T-helper 1 cell treated with Interleukin-12 subunit alpha and Interleukin-12 subunit beta and Interleukin-4 antibody, amounts not matched to agents 30 μg/mL and 1 μg/mL, for 36 hours (primary cell): ENCODE data around the gene IL19.

Source experiments
- H3K27ac Mint-ChIP-seq: one replicate; pipeline ENCODE4 v1.8.0; 2021; ENCODE audit warnings: mild to moderate bottlenecking, mixed read lengths
- H3K27me3 Mint-ChIP-seq: one replicate; pipeline ENCODE4 v1.8.0; 2021; ENCODE audit warnings: low read depth, mixed read lengths
- H3K36me3 Mint-ChIP-seq: one replicate; pipeline ENCODE4 v1.8.0; 2021; ENCODE audit warnings: low read depth, mixed read lengths
- H3K4me1 Mint-ChIP-seq: one replicate; pipeline ENCODE4 v1.8.0; 2021; ENCODE audit warnings: low read depth, mixed read lengths
- H3K4me3 Mint-ChIP-seq: one replicate; pipeline ENCODE4 v1.8.0; 2021; ENCODE audit warnings: mild to moderate bottlenecking, moderate library complexity, mixed read lengths
- H3K9me3 Mint-ChIP-seq: one replicate; pipeline ENCODE4 v1.8.0; 2021; ENCODE audit warnings: mixed read lengths

The IL19 gene, protein sequence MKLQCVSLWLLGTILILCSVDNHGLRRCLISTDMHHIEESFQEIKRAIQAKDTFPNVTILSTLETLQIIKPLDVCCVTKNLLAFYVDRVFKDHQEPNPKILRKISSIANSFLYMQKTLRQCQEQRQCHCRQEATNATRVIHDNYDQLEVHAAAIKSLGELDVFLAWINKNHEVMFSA

DNA sequence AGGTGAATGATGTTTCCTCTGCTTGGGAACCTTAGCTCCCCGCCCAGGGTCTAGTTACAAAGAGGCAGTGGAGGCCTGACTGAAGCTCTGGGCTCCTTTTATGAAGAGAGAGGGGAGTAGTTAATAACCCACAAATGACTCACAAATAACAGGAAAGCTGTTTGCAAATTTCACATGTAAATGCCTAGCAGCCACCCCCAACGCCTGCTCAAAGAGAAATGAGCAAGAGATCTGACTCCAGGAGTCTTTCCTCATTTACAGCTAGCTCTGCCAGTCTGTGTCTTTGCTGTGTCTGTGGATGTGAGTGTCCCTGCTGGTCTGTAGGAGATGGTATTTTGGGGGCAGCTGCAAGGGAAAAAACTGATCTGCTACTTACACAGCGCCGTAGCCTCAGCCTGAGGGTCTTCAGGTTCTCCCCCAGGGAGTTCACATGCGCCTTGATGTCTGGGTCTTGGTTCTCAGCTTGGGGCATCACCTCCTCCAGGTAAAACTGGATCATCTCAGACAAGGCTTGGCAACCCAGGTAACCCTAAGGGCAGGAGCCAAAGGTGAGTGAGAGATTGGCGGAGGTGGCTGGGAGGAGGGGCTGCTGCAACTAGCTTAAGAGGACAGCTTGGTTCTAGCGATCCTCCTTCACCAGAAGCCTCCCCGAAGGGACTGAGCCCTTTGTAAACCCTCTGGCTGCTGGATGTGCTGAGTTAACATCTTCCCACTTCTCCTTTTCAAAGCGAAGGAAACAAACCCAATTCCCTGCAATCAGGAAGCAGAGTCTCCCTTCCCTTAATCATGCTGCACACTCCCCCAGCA lies at the start of gene IL19:
IL19 (plus strand) TSS at position 243 of the 807 bp plus-strand sequence. CDS start 65,890 bp downstream, outside the sequence.
- Mint-ChIP-seq H3K9me3 (no peaks in the 10 kb centered on the region), H3K4me1 (peaks cover 65% of the 10 kb centered on the region), H3K36me3 (no peaks in the 10 kb centered on the region), H3K27ac (peak within 1 kb of the TSS; percentile 12), H3K27me3 (peaks cover 47% of the 10 kb centered on the region), H3K4me3 (no peak within 1 kb of the TSS)

DNA sequence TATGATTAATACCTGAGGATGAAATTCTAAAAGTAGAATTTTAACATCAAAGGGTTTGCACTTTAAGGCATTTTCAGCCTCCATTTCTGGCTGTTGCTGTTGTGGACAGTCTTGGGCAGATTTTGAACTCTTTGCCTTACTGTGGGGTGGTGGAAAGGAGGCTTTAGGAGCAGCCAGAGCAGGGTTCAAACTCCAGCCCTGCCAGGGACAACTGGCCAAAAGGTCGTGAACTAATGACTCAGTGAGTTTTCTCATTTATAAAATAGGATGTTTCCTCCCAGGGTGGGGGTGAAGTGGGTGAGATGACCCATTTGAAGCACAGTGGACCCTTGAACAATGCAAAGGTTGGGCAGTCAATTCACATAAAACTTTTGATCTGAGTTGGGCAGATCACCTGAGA lies 49.1 kb upstream of the IL19 start:
- H3K4me3 Mint-ChIP-seq, result no peak overlapping the region
- no peaks in the 10 kb centered on the region for H3K27me3 Mint-ChIP-seq
- peaks cover 50% of the 10 kb centered on the region for H3K4me1 Mint-ChIP-seq
- no peaks in the 10 kb centered on the region for H3K36me3 Mint-ChIP-seq
- no peaks in the 10 kb centered on the region for H3K9me3 Mint-ChIP-seq
- H3K27ac Mint-ChIP-seq, result no peak overlapping the region

DNA sequence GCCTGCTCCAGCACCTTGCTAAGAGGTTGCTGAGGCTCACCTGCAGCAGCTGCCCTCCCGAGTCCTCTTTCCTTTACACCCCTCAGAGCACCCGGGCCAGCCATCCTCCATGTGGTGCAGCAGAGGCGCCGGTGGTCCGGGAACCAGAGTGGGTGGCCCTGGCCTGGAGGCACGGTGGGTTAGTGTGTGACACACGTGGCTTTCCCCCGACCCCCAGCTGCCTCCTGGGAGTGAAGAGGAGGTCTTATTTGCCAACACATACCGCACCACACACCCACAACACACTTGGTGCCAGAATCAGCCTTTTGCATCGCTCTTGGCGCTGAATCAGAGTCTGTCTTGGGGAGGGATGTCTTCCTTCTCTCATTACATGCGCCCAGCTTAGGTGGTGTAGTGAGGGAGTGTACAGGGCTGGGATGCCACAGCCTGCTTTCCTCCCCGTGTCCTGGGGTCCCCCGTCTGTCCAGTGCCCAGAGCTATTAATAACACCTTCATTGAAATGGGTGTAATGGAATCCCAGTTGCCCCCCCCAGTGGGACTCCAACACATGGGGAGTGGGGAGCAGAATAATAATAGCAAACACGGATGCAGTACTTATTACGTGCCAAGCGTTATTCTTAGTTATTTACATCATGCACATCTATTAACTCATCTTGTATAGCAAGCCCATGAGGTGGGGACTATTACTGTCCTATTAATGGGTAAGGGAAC lies 47.7 kb upstream of the IL19 start:
- Mint-ChIP-seq H3K36me3 (no peaks in the 10 kb centered on the region), H3K4me3 (no peak overlapping the region), H3K9me3 (no peaks in the 10 kb centered on the region), H3K4me1 (peaks cover 45% of the 10 kb centered on the region), H3K27ac (no peak overlapping the region), H3K27me3 (no peaks in the 10 kb centered on the region)

DNA sequence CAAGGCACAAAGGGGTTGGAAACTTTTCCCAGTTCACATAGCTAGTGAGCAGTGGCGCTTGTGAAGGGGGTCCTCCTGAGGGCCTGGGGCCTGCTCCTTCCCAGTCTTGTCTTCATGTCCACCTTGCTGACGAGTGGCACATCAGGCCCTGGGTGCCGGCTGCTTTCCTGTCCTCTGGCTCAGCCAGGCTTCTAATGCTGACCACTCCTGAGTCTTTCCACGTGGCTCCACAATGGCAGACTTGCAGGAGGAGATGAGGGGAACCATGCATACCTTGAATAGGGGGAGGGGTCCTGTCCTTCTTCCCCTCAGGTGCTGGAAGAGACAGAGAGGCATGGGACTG lies 47.1 kb upstream of the IL19 start:
- H3K27me3 Mint-ChIP-seq, result no peaks in the 10 kb centered on the region
- H3K9me3 Mint-ChIP-seq, result no peaks in the 10 kb centered on the region
- no peak overlapping the region for H3K4me3 Mint-ChIP-seq
- H3K27ac Mint-ChIP-seq, result no peak overlapping the region
- no peaks in the 10 kb centered on the region for H3K36me3 Mint-ChIP-seq
- peaks cover 46% of the 10 kb centered on the region for H3K4me1 Mint-ChIP-seq

DNA sequence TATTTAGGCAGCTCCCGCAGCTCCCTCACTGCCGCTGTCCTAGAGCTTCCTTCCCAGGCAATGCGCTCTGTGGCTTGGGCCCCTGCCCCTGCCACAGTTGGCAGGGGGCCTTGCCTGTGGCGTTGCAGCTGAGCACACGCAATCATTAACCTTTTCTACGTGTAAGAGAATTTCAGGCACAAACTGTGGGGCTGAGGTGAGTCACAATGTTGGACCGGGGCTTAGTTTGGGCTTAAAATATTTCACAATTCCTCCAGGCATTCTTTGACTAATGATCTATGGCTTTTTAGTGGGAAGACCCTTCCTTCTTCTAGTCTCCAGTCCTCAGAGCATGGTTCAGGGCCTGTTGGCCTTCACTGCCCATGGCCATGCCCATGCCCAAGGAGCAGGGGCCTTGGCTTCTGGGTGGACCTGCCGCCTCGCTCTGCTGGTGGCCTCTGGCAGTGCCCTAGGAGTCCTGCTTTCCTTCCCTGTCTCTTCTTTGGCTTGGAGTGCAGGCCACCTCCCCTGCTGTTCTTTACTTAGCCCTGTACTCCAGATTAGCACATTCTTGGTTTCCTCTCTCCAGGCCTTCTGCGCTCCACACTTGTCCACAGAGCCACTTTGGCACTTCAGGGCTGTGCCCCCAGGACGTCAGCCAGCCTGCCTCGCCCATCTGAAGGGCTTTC lies 46.6 kb upstream of the IL19 start:
- Mint-ChIP-seq H3K36me3 (peaks cover 1% of the 10 kb centered on the region), H3K27me3 (no peaks in the 10 kb centered on the region), H3K9me3 (no peaks in the 10 kb centered on the region), H3K4me1 (peaks cover 46% of the 10 kb centered on the region), H3K27ac (no peak overlapping the region), H3K4me3 (no peak overlapping the region)

DNA sequence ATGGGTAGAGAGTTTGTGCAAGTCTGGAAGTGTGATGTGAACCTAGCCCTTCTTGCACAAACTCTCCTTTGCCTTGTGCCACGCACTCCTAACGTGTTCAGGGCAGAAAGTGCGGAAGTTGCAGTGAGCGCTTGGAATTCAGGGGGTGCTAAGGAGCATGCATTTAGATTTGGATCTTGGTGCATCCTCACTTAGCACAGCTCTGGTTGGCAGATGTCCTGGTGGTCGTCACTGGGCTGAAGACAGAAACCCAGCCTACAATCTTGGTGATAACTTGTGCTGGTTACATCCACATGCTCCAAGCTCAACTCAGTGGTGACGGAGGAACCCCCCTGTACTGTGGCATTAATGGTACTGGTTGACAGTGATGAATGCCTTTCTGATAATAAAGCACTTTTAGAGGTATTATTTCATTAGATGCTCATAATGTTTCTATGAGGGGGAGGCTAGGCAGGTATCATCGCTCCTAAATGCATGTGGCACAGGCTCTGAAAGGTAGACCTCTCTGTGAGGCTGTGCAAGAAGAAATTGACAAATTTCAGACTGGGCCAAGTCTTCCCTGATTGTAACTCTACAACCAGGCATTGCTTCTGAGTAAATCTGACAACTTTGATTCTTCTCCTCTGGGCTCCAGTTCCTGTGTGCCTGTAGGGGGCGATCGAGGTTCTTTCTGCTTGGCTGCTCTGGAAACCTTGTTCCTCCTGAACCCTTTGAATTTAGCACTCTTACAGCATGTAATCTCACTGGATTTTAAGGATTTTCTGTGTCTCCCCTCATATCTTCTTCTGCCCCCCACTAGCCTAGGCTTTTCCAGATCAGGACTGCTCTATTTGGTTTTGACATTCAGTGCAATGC lies 45.2 kb upstream of the IL19 start:
- Mint-ChIP-seq H3K4me1 (peaks cover 40% of the 10 kb centered on the region), H3K27me3 (no peaks in the 10 kb centered on the region), H3K36me3 (peaks cover 2% of the 10 kb centered on the region), H3K9me3 (no peaks in the 10 kb centered on the region), H3K4me3 (no peak overlapping the region), H3K27ac (peak overlapping the region; percentile 32)

DNA sequence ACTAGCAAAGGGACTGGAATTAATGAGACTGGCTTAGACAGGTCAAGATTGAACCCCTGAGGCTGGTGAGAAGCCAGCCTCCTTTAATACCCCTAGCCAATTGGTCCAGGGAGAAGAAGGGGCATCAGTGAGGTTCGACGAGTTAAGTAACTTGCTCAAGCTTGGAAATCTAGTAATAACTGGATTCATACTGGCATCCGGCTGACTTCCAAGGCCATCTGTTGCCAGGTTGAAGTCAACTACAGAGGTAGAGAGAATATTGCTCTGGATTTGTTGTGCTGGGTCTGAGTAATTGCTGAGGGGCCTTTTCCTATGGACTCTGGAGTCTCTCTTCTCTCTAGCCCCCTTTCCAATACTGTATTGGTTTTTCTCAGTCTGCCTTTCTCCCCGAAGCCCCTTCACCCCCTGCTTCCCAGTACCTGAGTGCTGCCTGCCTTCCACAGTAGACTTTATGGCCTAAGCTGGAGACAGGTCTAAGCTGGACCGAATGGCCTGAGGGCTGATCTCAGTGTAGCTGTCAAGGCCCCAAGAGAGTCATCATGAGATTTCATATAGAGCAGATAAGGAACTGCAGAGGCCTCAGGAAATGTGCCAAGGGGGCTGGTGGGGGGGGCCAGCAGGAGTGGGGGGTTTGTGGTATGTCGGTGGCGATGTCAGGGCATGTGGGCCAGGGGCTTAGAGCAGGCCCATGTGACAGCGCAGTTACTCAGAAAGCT lies 42.4 kb upstream of the IL19 start:
- H3K36me3 Mint-ChIP-seq, result peaks cover 11% of the 10 kb centered on the region
- H3K27me3 Mint-ChIP-seq, result no peaks in the 10 kb centered on the region
- no peak overlapping the region for H3K4me3 Mint-ChIP-seq
- H3K4me1 Mint-ChIP-seq, result peaks cover 36% of the 10 kb centered on the region
- no peaks in the 10 kb centered on the region for H3K9me3 Mint-ChIP-seq
- no peak overlapping the region for H3K27ac Mint-ChIP-seq

DNA sequence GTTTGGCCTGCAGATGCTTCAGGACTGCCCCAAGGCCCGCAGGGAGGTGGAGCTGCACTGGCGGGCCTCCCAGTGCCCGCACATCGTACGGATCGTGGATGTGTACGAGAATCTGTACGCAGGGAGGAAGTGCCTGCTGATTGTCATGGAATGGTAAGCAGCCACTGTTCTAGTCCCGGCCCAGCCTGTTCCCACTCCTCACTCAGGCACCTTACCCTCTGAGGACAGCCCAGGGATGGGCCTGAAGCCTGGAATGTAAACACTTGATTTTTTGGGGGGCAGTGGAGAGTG lies 41.9 kb upstream of the IL19 start:
- H3K36me3 Mint-ChIP-seq, result peaks cover 15% of the 10 kb centered on the region
- no peak overlapping the region for H3K4me3 Mint-ChIP-seq
- peaks cover 36% of the 10 kb centered on the region for H3K4me1 Mint-ChIP-seq
- H3K27ac Mint-ChIP-seq, result no peak overlapping the region
- no peaks in the 10 kb centered on the region for H3K9me3 Mint-ChIP-seq
- no peaks in the 10 kb centered on the region for H3K27me3 Mint-ChIP-seq

DNA sequence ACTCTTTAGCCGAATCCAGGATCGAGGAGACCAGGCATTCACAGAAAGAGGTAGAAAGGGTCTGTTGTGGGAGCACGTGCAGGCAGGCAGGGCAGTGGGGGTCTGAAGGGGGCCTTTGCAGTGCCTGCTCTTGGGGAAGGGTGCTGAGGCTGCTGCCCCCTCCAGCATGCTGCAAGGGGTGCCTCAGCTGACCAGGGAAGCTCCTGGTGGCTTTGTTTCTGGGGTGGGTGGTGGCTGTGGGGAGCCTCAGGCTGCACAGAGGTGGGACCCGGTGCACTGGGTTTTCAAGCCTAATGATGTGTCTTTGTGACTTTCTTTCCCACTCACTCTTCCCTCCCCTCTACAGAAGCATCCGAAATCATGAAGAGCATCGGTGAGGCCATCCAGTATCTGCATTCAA lies 41.5 kb upstream of the IL19 start:
- H3K9me3 Mint-ChIP-seq, result no peaks in the 10 kb centered on the region
- peaks cover 35% of the 10 kb centered on the region for H3K4me1 Mint-ChIP-seq
- H3K27me3 Mint-ChIP-seq, result no peaks in the 10 kb centered on the region
- no peak overlapping the region for H3K4me3 Mint-ChIP-seq
- H3K36me3 Mint-ChIP-seq, result peaks cover 15% of the 10 kb centered on the region
- H3K27ac Mint-ChIP-seq, result no peak overlapping the region

DNA sequence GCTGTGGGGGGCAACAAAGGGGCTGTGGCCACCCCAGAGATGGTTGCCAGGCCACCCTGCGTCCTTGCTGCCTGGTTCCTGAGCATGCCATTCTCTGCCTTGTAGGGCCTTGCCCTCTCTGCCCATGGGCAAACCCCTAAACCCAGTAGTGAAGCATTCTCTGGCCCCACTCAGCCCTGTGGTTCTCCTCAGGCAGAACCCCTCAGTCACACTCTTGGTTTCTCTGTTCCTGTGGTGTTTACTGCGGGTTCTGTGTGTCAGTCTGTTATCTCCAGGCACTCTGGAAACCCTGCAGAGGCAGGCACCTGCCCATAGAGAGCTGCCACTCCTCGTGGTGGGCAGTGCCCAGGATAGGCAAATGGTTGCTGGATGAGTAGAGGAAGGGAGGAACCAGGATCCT lies 41.1 kb upstream of the IL19 start:
- no peak overlapping the region for H3K4me3 Mint-ChIP-seq
- no peaks in the 10 kb centered on the region for H3K9me3 Mint-ChIP-seq
- H3K4me1 Mint-ChIP-seq, result peaks cover 36% of the 10 kb centered on the region
- no peak overlapping the region for H3K27ac Mint-ChIP-seq
- peaks cover 16% of the 10 kb centered on the region for H3K36me3 Mint-ChIP-seq
- H3K27me3 Mint-ChIP-seq, result no peaks in the 10 kb centered on the region

DNA sequence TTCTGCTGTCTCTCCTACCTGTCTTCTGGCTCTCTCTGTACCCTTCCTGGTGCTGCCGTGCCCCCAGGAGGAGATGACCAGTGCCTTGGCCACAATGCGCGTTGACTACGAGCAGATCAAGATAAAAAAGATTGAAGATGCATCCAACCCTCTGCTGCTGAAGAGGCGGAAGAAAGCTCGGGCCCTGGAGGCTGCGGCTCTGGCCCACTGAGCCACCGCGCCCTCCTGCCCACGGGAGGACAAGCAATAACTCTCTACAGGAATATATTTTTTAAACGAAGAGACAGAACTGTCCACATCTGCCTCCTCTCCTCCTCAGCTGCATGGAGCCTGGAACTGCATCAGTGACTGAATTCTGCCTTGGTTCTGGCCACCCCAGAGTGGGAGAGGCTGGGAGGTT lies 38.1 kb upstream of the IL19 start:
- H3K36me3 Mint-ChIP-seq, result peaks cover 33% of the 10 kb centered on the region
- H3K27me3 Mint-ChIP-seq, result no peaks in the 10 kb centered on the region
- no peak overlapping the region for H3K4me3 Mint-ChIP-seq
- H3K4me1 Mint-ChIP-seq, result peaks cover 38% of the 10 kb centered on the region
- H3K27ac Mint-ChIP-seq, result peak overlapping the region; percentile 47
- no peaks in the 10 kb centered on the region for H3K9me3 Mint-ChIP-seq

DNA sequence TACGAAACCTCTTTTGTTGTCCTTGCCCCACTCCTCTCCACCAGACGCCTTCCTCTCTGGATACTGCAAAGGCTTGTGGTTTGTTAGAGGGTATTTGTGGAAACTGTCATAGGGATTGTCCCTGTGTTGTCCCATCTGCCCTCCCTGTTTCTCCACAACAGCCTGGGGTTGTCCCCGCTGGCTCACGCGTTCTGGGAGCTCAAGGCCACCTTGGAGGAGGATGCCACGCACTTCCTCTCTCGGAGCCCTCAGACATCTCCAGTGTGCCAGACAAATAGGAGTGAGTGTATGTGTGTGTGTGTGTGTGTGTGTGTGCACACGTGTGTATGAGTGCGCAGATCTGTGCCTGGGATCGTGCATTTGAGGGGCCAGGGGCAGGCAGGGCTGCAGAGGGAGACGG lies 37.6 kb upstream of the IL19 start:
- Mint-ChIP-seq H3K9me3 (no peaks in the 10 kb centered on the region), H3K4me3 (no peak overlapping the region), H3K27ac (no peak overlapping the region), H3K27me3 (no peaks in the 10 kb centered on the region), H3K4me1 (peaks cover 43% of the 10 kb centered on the region), H3K36me3 (peaks cover 35% of the 10 kb centered on the region)

DNA sequence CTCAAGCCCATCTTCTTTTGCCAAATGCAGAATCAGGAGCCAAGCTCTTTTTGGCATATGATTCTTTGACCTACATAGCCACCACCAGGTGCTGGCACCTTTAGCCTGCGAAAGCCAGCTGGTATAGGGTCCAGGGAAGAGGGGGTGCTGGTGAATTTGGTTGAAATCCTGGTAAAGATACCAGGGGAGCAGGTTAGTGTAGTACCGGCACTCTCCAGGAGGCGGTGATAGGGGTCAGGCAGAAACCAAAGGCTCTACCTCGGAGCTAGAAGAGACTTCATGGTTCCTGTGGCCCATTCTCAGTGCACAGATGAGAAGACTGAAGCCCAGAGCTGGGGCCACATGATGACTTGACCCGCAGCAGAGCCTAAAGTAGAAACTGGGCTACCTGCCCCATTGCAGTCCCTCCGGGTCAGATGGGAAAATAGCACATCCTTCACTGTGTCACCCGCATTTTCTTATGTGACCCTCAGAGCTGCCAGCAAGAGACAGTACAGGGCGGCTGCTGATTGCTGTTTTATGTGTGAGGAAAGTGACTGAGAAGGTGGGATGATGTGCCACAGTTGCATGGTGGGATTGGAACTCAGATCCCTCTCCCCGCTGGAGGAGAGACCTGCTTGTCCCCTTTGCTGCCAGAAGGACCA lies 36.0 kb upstream of the IL19 start:
- H3K9me3 Mint-ChIP-seq, result no peaks in the 10 kb centered on the region
- no peaks in the 10 kb centered on the region for H3K27me3 Mint-ChIP-seq
- peaks cover 57% of the 10 kb centered on the region for H3K4me1 Mint-ChIP-seq
- H3K4me3 Mint-ChIP-seq, result no peak overlapping the region
- H3K36me3 Mint-ChIP-seq, result peaks cover 43% of the 10 kb centered on the region
- H3K27ac Mint-ChIP-seq, result peak overlapping the region; percentile 45
